A673 (cell line): ENCODE data around the gene MRPL27. TPM values are rescaled to one million over a fixed set of nuclear protein-coding genes. Genes with fewer than 3 reads are reported as not detected.

ENCODE experiments used
- BruUV-seq: library from RNA; stranded (reverse); fragments of 400-500 nt; replicated peaks from 2 replicates; lab custom pipeline; 2021; lab: Mats Ljungman, UMichigan
- CTCF ChIA-PET: fragments of 300-600 bp; sonication (Branson Sonifier 250); formaldehyde crosslinking; loops from one replicate; lab custom pipeline; 2022; ENCODE audit warnings: antibody characterized with exemption; lab: Charles Lee
- POLR2A ChIA-PET: fragments of 300-600 bp; sonication (Branson Sonifier 250); formaldehyde crosslinking; loops from one replicate; lab custom pipeline; 2022; ENCODE audit warnings: antibody characterized with exemption; ENCODE audit not compliant: low non-redundant PET; lab: Charles Lee
- DNase-seq: peaks from one replicate; pipeline ENCODE4 v3.0.0-alpha.2; 2015; ENCODE audit warnings: low spot score
- H3K27ac ChIP-seq: fragments of 200-600 bp; sonication (generic); 2 replicates; pipeline ENCODE4 v1.5.1; 2016; ENCODE audit warnings: mixed run types, low read depth, mild to moderate bottlenecking, mixed read lengths, antibody characterized with exemption, low read length; ENCODE audit not compliant: poor library complexity, severe bottlenecking
- H3K27me3 ChIP-seq: fragments of 200-600 bp; sonication (generic); replicated peaks from 2 replicates; pipeline ENCODE4 v1.6.1; 2017; ENCODE audit warnings: mixed run types, low read depth, mild to moderate bottlenecking, mixed read lengths, antibody characterized with exemption, low read length; ENCODE audit not compliant: insufficient read depth, poor library complexity
- H3K36me3 ChIP-seq: fragments of 200-600 bp; sonication (generic); 2 replicates; pipeline ENCODE4 v1.6.1; 2016; ENCODE audit warnings: mixed run types, mild to moderate bottlenecking, mixed read lengths, antibody characterized with exemption, low read length; ENCODE audit not compliant: insufficient read depth, poor library complexity, severe bottlenecking
- H3K4me1 ChIP-seq: fragments of 200-600 bp; sonication (generic); 2 replicates; pipeline ENCODE4 v1.6.1; 2017; ENCODE audit warnings: mixed run types, mild to moderate bottlenecking, mixed read lengths, antibody characterized with exemption, low read length; ENCODE audit not compliant: insufficient read depth, poor library complexity, severe bottlenecking
- H3K4me3 ChIP-seq: fragments of 200-600 bp; sonication (generic); 2 replicates; pipeline ENCODE4 v1.5.1; 2016; ENCODE audit warnings: low read depth, mixed run types, mild to moderate bottlenecking, mixed read lengths, low read length; ENCODE audit not compliant: poor library complexity, severe bottlenecking
- H3K9me3 ChIP-seq: fragments of 200-600 bp; sonication (generic); 2 replicates; pipeline ENCODE4 v1.6.1; 2016; ENCODE audit warnings: mixed run types, low read depth, mild to moderate bottlenecking, mixed read lengths, antibody characterized with exemption, low read length; ENCODE audit not compliant: poor library complexity, severe bottlenecking
- EZH2 ChIP-seq: fragments of 200-600 bp; sonication (generic); IDR thresholded peaks from 2 replicates; pipeline ENCODE4 v1.6.1; 2017; ENCODE audit warnings: borderline replicate concordance, low read depth, mild to moderate bottlenecking, mixed read lengths, antibody characterized with exemption, low read length; ENCODE audit not compliant: poor library complexity, severe bottlenecking
- intact Hi-C: fragments of 100-400 bp; cut with micrococcal nuclease; formaldehyde crosslinking; loops from one replicate; pipeline ENCODE4 v1.10.0; 2022; ENCODE audit not compliant: unreplicated experiment
- total RNA-seq: library from RNA; stranded (reverse); gene quantifications from 2 replicates; pipeline ENCODE4 v1.2.3, GENCODE V29; 2021
- TF ChIP-seq, protein P1 (sequence below): fragments of 300-800, 200-600 bp; sonication (generic); conservative IDR thresholded peaks from 2 replicates; pipeline ENCODE4 v1.5.1; 2017; ENCODE audit warnings: low read depth, mild to moderate bottlenecking, antibody characterized with exemption, low read length, moderate library complexity, mixed read lengths

MRPL27 gene
- total RNA-seq, 1 experiment from 2014 or later, result 85.6 TPM

- no peak for DNase-seq
- POLR2A ChIA-PET, result no interaction called here
- TF ChIP-seq, protein P1, sequence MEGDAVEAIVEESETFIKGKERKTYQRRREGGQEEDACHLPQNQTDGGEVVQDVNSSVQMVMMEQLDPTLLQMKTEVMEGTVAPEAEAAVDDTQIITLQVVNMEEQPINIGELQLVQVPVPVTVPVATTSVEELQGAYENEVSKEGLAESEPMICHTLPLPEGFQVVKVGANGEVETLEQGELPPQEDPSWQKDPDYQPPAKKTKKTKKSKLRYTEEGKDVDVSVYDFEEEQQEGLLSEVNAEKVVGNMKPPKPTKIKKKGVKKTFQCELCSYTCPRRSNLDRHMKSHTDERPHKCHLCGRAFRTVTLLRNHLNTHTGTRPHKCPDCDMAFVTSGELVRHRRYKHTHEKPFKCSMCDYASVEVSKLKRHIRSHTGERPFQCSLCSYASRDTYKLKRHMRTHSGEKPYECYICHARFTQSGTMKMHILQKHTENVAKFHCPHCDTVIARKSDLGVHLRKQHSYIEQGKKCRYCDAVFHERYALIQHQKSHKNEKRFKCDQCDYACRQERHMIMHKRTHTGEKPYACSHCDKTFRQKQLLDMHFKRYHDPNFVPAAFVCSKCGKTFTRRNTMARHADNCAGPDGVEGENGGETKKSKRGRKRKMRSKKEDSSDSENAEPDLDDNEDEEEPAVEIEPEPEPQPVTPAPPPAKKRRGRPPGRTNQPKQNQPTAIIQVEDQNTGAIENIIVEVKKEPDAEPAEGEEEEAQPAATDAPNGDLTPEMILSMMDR, result no peak
- TF ChIP-seq EZH2, result no peak
- H3K36me3 ChIP-seq, result peaks cover 26% of the 10 kb centered on the region
- H3K27ac ChIP-seq, result no peak overlapping the region
- no peaks in the 10 kb centered on the region for H3K27me3 ChIP-seq
- no peaks in the 10 kb centered on the region for H3K4me1 ChIP-seq
- H3K9me3 ChIP-seq, result no peaks in the 10 kb centered on the region
- no peak overlapping the region for H3K4me3 ChIP-seq
- intact Hi-C loops, result no loop called here
- no TSS peak for BruUV-seq
- CTCF ChIA-PET, result no interaction called here
Measured at GRCh38 chr17:50352072-50352692, 20.8 kb downstream of the MRPL27 start.

GRCh38 chr17:50350733-50351132 lies 22.3 kb downstream of the MRPL27 start:
- no peak for DNase-seq
- intact Hi-C loops, result no loop called here
- no peaks in the 10 kb centered on the region for H3K9me3 ChIP-seq
- no peak overlapping the region for H3K27ac ChIP-seq
- no TSS peak for BruUV-seq
- no peaks in the 10 kb centered on the region for H3K27me3 ChIP-seq
- POLR2A ChIA-PET, result interaction anchor here (0.7 kb wide), 1 partner anchor 640 kb away, joined by 10 read pairs; no protein-coding TSS in a partner anchor
- H3K4me3 ChIP-seq, result no peak overlapping the region
- TF ChIP-seq EZH2, result no peak
- TF ChIP-seq, protein P1, result no peak
- CTCF ChIA-PET, result no interaction called here
- H3K4me1 ChIP-seq, result no peaks in the 10 kb centered on the region
- H3K36me3 ChIP-seq, result peaks cover 15% of the 10 kb centered on the region

- POLR2A ChIA-PET, result no interaction called here
Measured at GRCh38 chr17:50349243-50349600, 23.8 kb downstream of the MRPL27 start.

More at GRCh38 chr17:50349243-50349600, 23.8 kb downstream of the MRPL27 start:
- intact Hi-C loops, result no loop called here
- CTCF ChIA-PET, result no interaction called here
- Histone ChIP-seq H3K4me3 (no peak overlapping the region), H3K4me1 (peaks cover 3% of the 10 kb centered on the region), H3K9me3 (no peaks in the 10 kb centered on the region), H3K27ac (no peak overlapping the region), H3K36me3 (peaks cover 2% of the 10 kb centered on the region), H3K27me3 (no peaks in the 10 kb centered on the region)
- no peak for DNase-seq
- no TSS peak for BruUV-seq
- no peak for TF ChIP-seq EZH2
- TF ChIP-seq, protein P1, result no peak
